Gastrocnemius medialis (tissue), 4 donors: ENCODE data around the gene CASK.

Experiments
- CTCF ChIP-seq, 5 experiments: fragments of 450-650 bp in 3 of 5; fragments of 200-600 bp in 2 of 5; sonication (generic) in 2 of 5; IDR thresholded peaks in 4 of 5; conservative IDR thresholded peaks in 1 of 5; 1 replicate in 4 of 5; 2 replicates in 1 of 5; pipeline ENCODE4 v1.5.1; 2016 to 2019; ENCODE audit warnings: antibody characterized with exemption in 5 of 5, mild to moderate bottlenecking in 3 of 5, moderate library complexity in 3 of 5
- POLR2A ChIP-seq, 2 donors: fragments of 450-650 bp; IDR thresholded peaks; one replicate each; pipeline ENCODE4 v1.6.1; 2017; ENCODE audit warnings: antibody characterized with exemption in 2 of 2, mild to moderate bottlenecking in 2 of 2, moderate library complexity in 2 of 2

- TF ChIP-seq CTCF (IDR thresholded peaks at IDR 0.05 in 4 of 5, conservative IDR thresholded peaks at IDR 0.05 in 1 of 5) = no peak
- no peak for TF ChIP-seq POLR2A (IDR thresholded peaks at IDR 0.05)
Measured at GRCh38 chrX:41608244-41608643, 315.1 kb downstream of the CASK start.
